ENCODE results near the gene TRMO.

DNA sequence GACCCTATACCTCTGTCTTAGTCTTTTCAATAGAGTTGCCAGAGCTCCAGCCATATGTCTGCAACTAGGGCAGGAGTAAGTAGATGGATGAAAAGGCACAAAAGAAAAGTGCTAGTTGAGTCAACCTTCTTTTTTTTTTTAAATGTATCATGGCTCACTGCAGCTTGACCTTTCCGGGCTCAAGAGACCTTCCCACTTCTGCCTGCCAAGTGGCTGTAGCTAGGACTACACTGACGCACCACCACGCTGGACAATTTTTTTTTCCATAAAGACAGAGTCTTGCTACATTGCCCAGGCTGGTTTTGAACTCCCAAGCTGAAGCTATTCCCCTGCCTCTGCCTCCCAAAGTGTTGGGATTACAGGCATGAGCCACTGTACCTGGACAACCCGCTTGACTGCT lies 42.0 kb downstream of the TRMO start:
- TF ChIP-seq, protein P1, sequence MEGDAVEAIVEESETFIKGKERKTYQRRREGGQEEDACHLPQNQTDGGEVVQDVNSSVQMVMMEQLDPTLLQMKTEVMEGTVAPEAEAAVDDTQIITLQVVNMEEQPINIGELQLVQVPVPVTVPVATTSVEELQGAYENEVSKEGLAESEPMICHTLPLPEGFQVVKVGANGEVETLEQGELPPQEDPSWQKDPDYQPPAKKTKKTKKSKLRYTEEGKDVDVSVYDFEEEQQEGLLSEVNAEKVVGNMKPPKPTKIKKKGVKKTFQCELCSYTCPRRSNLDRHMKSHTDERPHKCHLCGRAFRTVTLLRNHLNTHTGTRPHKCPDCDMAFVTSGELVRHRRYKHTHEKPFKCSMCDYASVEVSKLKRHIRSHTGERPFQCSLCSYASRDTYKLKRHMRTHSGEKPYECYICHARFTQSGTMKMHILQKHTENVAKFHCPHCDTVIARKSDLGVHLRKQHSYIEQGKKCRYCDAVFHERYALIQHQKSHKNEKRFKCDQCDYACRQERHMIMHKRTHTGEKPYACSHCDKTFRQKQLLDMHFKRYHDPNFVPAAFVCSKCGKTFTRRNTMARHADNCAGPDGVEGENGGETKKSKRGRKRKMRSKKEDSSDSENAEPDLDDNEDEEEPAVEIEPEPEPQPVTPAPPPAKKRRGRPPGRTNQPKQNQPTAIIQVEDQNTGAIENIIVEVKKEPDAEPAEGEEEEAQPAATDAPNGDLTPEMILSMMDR (IDR thresholded peaks at IDR 0.05; ENCODE audit: insufficient read depth, low read depth, low read length) = no peak
- no peak for TF ChIP-seq EZH2 (IDR thresholded peaks at IDR 0.05; ENCODE audit: insufficient read depth, low read length)

All from astrocyte (in vitro differentiated cells and primary cell).